ENCODE results near the gene RNF20. TPM values are rescaled to one million over a fixed set of nuclear protein-coding genes. Genes with fewer than 3 reads are reported as not detected.
"Not testable (repeated sequence)": the region's sequence is repeated elsewhere in the genome, so short reads cannot be mapped to it uniquely, and the experiment has no call there.

Gene RNF20
- total and polyA plus RNA-seq, 7 donors: 19.4 to 56.9 (median 41.1) TPM

DNA sequence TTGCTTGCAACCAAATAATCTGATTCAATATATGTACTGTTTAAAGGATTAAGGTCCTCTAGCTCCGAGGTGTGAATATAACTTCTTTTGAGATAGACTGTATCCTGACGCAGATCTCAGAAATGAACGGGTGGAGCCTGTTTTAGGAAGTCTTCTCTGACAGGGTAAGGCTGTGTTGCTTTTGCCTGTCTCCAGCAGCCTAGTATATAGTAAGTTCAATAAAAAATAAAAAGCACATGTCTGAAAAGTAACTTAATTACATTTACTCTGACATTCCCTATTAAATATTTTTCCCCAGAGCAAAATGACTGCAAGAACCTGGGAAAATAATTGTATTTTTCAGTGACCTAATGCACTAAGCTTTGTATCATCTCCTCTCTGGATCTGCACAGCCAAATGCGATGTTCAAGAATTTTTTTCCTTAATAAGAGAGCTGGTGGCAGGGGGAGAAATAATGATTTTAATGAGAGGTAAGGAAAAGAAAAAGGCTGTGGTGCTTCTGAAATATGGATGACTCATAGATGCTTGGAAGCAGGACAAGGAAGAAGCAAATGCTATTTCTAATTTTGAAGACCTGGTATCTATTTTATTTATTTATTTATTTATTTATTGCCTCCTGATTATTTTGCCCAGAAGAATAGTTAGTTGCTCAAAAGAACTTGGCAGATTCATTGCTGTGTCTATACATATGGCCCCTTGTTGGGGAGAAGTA is 53.8 kb downstream of the RNF20 start:
- H3K27ac ChIP-seq: no peak overlapping the region
- TF ChIP-seq CTCF (IDR thresholded peaks at IDR 0.05): no peak
- DNase-seq (no peak), ATAC-seq (no peak)
- H3K4me1 ChIP-seq: no peaks in the 10 kb centered on the region
- no peak overlapping the region for H3K4me3 ChIP-seq
- 78 to 84% (median 80%) methylated on average over 4 of the region's 4 CpGs for WGBS, 3 donors
- no peaks in the 10 kb centered on the region for H3K27me3 ChIP-seq (ENCODE audit: insufficient read depth in 3 of 3, low read length in 2 of 3)
- no peaks in the 10 kb centered on the region for H3K9me3 ChIP-seq
- intact Hi-C loops (cut with DNase I): no loop called here
- H3K36me3 ChIP-seq (ENCODE audit: insufficient read depth in 1 of 2, low read depth in 1 of 2): no peaks in the 10 kb centered on the region

- not testable (repeated sequence) for ATAC-seq; H3K9me3 ChIP-seq; H3K36me3 ChIP-seq (ENCODE audit: insufficient read depth in 1 of 2, low read depth in 1 of 2)
These were observed 56.4 kb downstream of the RNF20 start for GRCh38 chr9:101590074-101590473.

GRCh38 chr9:101590901-101591300 is 57.2 kb downstream of the RNF20 start:
- no peak for TF ChIP-seq CTCF (IDR thresholded peaks at IDR 0.05)

More at GRCh38 chr9:101590074-101590473, 56.4 kb downstream of the RNF20 start:
- H3K27me3 ChIP-seq (ENCODE audit: insufficient read depth in 3 of 3, low read length in 2 of 3); H3K4me1 ChIP-seq; H3K27ac ChIP-seq; DNase-seq; H3K4me3 ChIP-seq; intact Hi-C loops (cut with DNase I): not testable (repeated sequence)
- 87 to 94% (median 90%) methylated on average over 6 of the region's 6 CpGs for WGBS, 3 donors

GRCh38 chr9:101591787-101592446 is 58.3 kb downstream of the RNF20 start:
- no peak for ATAC-seq
- Histone ChIP-seq H3K36me3 (ENCODE audit: insufficient read depth in 1 of 2, low read depth in 1 of 2) (no peaks in the 10 kb centered on the region), H3K27me3 (ENCODE audit: insufficient read depth in 3 of 3, low read length in 2 of 3) (no peaks in the 10 kb centered on the region), H3K9me3 (no peaks in the 10 kb centered on the region), H3K4me3 (no peak overlapping the region), H3K27ac (no peak overlapping the region), H3K4me1 (no peaks in the 10 kb centered on the region)
- no peak for TF ChIP-seq CTCF (IDR thresholded peaks at IDR 0.05)
- intact Hi-C loops (cut with DNase I): no loop called here
- no peak for DNase-seq

More at GRCh38 chr9:101590901-101591300, 57.2 kb downstream of the RNF20 start:
- H3K36me3 ChIP-seq (ENCODE audit: insufficient read depth in 1 of 2, low read depth in 1 of 2): no peaks in the 10 kb centered on the region
- WGBS, 3 donors: 79 to 88% (median 83%) methylated on average over 3 of the region's 3 CpGs
- H3K27me3 ChIP-seq (ENCODE audit: insufficient read depth in 3 of 3, low read length in 2 of 3): no peaks in the 10 kb centered on the region
- no peak overlapping the region for H3K27ac ChIP-seq
- intact Hi-C loops (cut with DNase I): no loop called here
- ATAC-seq: no peak
- no peak for DNase-seq
- no peaks in the 10 kb centered on the region for H3K4me1 ChIP-seq
- no peak overlapping the region for H3K4me3 ChIP-seq
- no peaks in the 10 kb centered on the region for H3K9me3 ChIP-seq

GRCh38 chr9:101592788-101593187 is 59.1 kb downstream of the RNF20 start:
- Histone ChIP-seq H3K27me3 (ENCODE audit: insufficient read depth in 3 of 3, low read length in 2 of 3) (no peaks in the 10 kb centered on the region), H3K27ac (no peak overlapping the region), H3K36me3 (ENCODE audit: insufficient read depth in 1 of 2, low read depth in 1 of 2) (no peaks in the 10 kb centered on the region), H3K4me3 (no peak overlapping the region), H3K4me1 (no peaks in the 10 kb centered on the region), H3K9me3 (no peaks in the 10 kb centered on the region)
- no peak for TF ChIP-seq CTCF (IDR thresholded peaks at IDR 0.05)
- DNase-seq (no peak), ATAC-seq (no peak)
- intact Hi-C loops (cut with DNase I): no loop called here
